Endothelial cell of umbilical vein (primary cell): Measurements from ENCODE around the gene ZNF664. TPM values are rescaled to one million over a fixed set of nuclear protein-coding genes. Genes with fewer than 3 reads are reported as not detected.

Experiments used
- BruUV-seq: library from RNA; stranded (reverse); fragments of 400-500 nt; replicated peaks from 2 replicates; lab custom pipeline; 2021; lab: Mats Ljungman, UMichigan
- CTCF ChIA-PET: fragments of 300-600, 350-600 bp; sonication (Branson Sonifier 250); formaldehyde crosslinking; loops from one replicate; lab custom pipeline; 2021; ENCODE audit warnings: antibody characterized with exemption, inconsistent platforms; lab: Charles Lee
- POLR2A ChIA-PET: fragments of 300-600, 350-600 bp; sonication (Branson Sonifier 250); formaldehyde crosslinking; loops from one replicate; lab custom pipeline; 2021; ENCODE audit warnings: antibody characterized with exemption, inconsistent platforms; lab: Charles Lee
- DNase-seq: peaks from one replicate; pipeline ENCODE4 v3.0.0-alpha.2; 2011; ENCODE audit warnings: low read depth, low spot score
- FAIRE-seq: peaks from 2 replicates; lab custom pipeline; 2011; peaks lifted over from hg19 to GRCh38; lab: Jason Lieb, UNC
- H2AFZ ChIP-seq: 2 replicates; pipeline ENCODE4 v1.6.0; 2012; ENCODE audit warnings: low read depth, low read length, control low read depth, inconsistent platforms
- H3K27ac ChIP-seq: 2 replicates; pipeline ENCODE4 v1.5.1; 2011; ENCODE audit warnings: low read depth, mild to moderate bottlenecking, control low read depth, low read length, moderate library complexity; ENCODE audit not compliant: insufficient read depth
- H3K27me3 ChIP-seq, 2 experiments: 2 replicates each; pipeline versions ENCODE4 v1.6.0 to v1.6.1; 2011; ENCODE audit warnings: low read length in 2 of 2, mixed read lengths in 1 of 2; ENCODE audit not compliant: control insufficient read depth in 2 of 2, insufficient read depth in 2 of 2
- H3K36me3 ChIP-seq, 2 experiments: 2 replicates in 1 of 2; 3 replicates in 1 of 2; pipeline ENCODE4 v1.5.1; 2011; ENCODE audit warnings: low read length in 2 of 2, mild to moderate bottlenecking in 1 of 2, moderate library complexity in 1 of 2; ENCODE audit not compliant: control insufficient read depth in 2 of 2, insufficient read depth in 2 of 2; ENCODE audit errors: extremely low read depth in 1 of 2
- H3K4me1 ChIP-seq: 3 replicates; pipeline ENCODE4 v1.5.1; 2011; ENCODE audit warnings: mild to moderate bottlenecking, low read length; ENCODE audit not compliant: control insufficient read depth, insufficient read depth; ENCODE audit errors: extremely low read depth
- H3K4me2 ChIP-seq: 2 replicates; pipeline ENCODE4 v1.6.1; 2011; ENCODE audit warnings: low read length, control low read depth, mixed read lengths; ENCODE audit not compliant: insufficient read depth
- H3K4me3 ChIP-seq, 3 experiments: fragments of 200-600 bp in 1 of 3; sonication (generic), shearing (Covaris generic) in 1 of 3; replicated peaks in 1 of 3; 2 replicates each; pipeline ENCODE4 v1.5.1; 2011 to 2016; ENCODE audit warnings: control low read depth in 3 of 3, low read length in 3 of 3, mild to moderate bottlenecking in 2 of 3, inconsistent platforms in 1 of 3, low read depth in 1 of 3, moderate library complexity in 1 of 3; ENCODE audit not compliant: insufficient read depth in 1 of 3
- H3K79me2 ChIP-seq: 2 replicates; pipeline ENCODE4 v1.6.0; 2012; ENCODE audit warnings: low read length, inconsistent platforms; ENCODE audit not compliant: control insufficient read depth, insufficient read depth
- H3K9ac ChIP-seq: replicated peaks from 2 replicates; pipeline ENCODE3; 2011; ENCODE audit warnings: low read length, control low read depth; ENCODE audit not compliant: insufficient read depth; ENCODE audit errors: extremely low read depth
- H3K9me1 ChIP-seq: replicated peaks from 3 replicates; pipeline ENCODE4 v1.6.0; 2011; ENCODE audit warnings: mild to moderate bottlenecking, low read length; ENCODE audit not compliant: control insufficient read depth, insufficient read depth; ENCODE audit errors: extremely low read depth
- H3K9me3 ChIP-seq: replicated peaks from 2 replicates; pipeline ENCODE4 v1.5.1; 2012; ENCODE audit warnings: low read length, inconsistent platforms; ENCODE audit not compliant: control insufficient read depth, insufficient read depth
- H4K20me1 ChIP-seq: replicated peaks from 2 replicates; pipeline ENCODE3; 2011; ENCODE audit warnings: mild to moderate bottlenecking, low read length; ENCODE audit not compliant: control insufficient read depth, insufficient read depth; ENCODE audit errors: extremely low read depth
- CTCF ChIP-seq, 2 donors: IDR thresholded peaks; 1 replicate in 1 of 2; 2 replicates in 1 of 2; pipeline ENCODE4 v1.5.1; 2011; ENCODE audit warnings: low read length in 2 of 2, mild to moderate bottlenecking in 2 of 2, moderate library complexity in 2 of 2, control low read depth in 1 of 2, inconsistent platforms in 1 of 2, low read depth in 1 of 2; ENCODE audit not compliant: insufficient read depth in 1 of 2; ENCODE audit errors: extremely low read depth in 1 of 2
- EZH2 ChIP-seq: IDR thresholded peaks from 2 replicates; pipeline ENCODE4 v1.6.1; 2012; ENCODE audit warnings: borderline replicate concordance, low read depth, mild to moderate bottlenecking, moderate library complexity, low read length, inconsistent platforms; ENCODE audit not compliant: severe bottlenecking
- FOS ChIP-seq: IDR thresholded peaks from 2 replicates; pipeline ENCODE4 v1.6.1; 2011; ENCODE audit warnings: mild to moderate bottlenecking, low read length, moderate library complexity, borderline replicate concordance; ENCODE audit not compliant: insufficient read depth
- GATA2 ChIP-seq: IDR thresholded peaks from 2 replicates; pipeline ENCODE4 v1.7.0; 2011; ENCODE audit warnings: low read depth, mild to moderate bottlenecking, moderate library complexity, mixed read lengths, low read length; ENCODE audit not compliant: insufficient read length, insufficient read depth
- JUN ChIP-seq: IDR thresholded peaks from 2 replicates; pipeline ENCODE4 v1.6.1; 2011; ENCODE audit warnings: borderline replicate concordance, low read depth; ENCODE audit not compliant: insufficient read length, insufficient read depth
- MAX ChIP-seq: IDR thresholded peaks from 2 replicates; pipeline ENCODE4 v1.6.1; 2011; ENCODE audit not compliant: insufficient read depth, insufficient read length
- MYC ChIP-seq: IDR thresholded peaks from one replicate; pipeline ENCODE4 v1.6.1; 2011; ENCODE audit warnings: mild to moderate bottlenecking, low read depth, low read length
- POLR2A ChIP-seq: IDR thresholded peaks from 2 replicates; pipeline ENCODE4 v1.6.1; 2012; ENCODE audit warnings: low read depth, mild to moderate bottlenecking, control low read depth, low read length
- POLR2AphosphoS5 ChIP-seq: IDR thresholded peaks from 2 replicates; pipeline ENCODE4 v1.6.1; 2012; ENCODE audit warnings: low read depth, mild to moderate bottlenecking, control low read depth, low read length, moderate library complexity; ENCODE audit not compliant: insufficient read depth
- dilution Hi-C: fragments of 300-500 bp; cut with MboI; formaldehyde crosslinking; loops from one replicate; pipeline ENCODE4 v1.15.0; 2019; ENCODE audit warnings: low sequenced_read_pairs; ENCODE audit not compliant: extremely low pct_ligation_motif_present
- intact Hi-C: fragments of 100-400 bp; cut with micrococcal nuclease; formaldehyde crosslinking; loops from one replicate; pipeline ENCODE4 v1.10.0; 2022
- polyA plus RNA-seq, 4 experiments: library from polyadenylated mRNA; depleted of rRNA in 3 of 4; stranded (reverse) in 3 of 4; unstranded in 1 of 4; fragments of >200 nt; gene quantifications; 2 replicates each; pipeline versions ENCODE4 v1.2.1 to v1.2.3, GENCODE V29; 2011 to 2012; ENCODE audit warnings: missing spikeins in 1 of 4
- total RNA-seq: library from RNA; stranded (reverse); gene quantifications from 2 replicates; pipeline ENCODE4 v1.2.3, GENCODE V29; 2021

The ZNF664 gene
- total and polyA plus RNA-seq, 2 donors (not counting 3 experiments of a cell fraction or from before 2014, with no cell fraction given), result 29.8 to 71.3 TPM

GRCh38 chr12:123958876-123959275 is 14.1 kb upstream of the ZNF664 start:
- Histone ChIP-seq H3K9ac (no peak overlapping the region), H3K4me3 (no peak overlapping the region), H3K4me2 (no peak overlapping the region), H3K4me1 (no peaks in the 10 kb centered on the region), H2AFZ (no peak overlapping the region), H3K79me2 (no peaks in the 10 kb centered on the region), H4K20me1 (no peaks in the 10 kb centered on the region), H3K27ac (no peak overlapping the region), H3K9me1 (no peaks in the 10 kb centered on the region), H3K27me3 (no peaks in the 10 kb centered on the region), H3K9me3 (no peaks in the 10 kb centered on the region), H3K36me3 (no peaks in the 10 kb centered on the region)
- CTCF ChIA-PET, result interaction anchor here (0.8 to 1.8 kb wide), 2 partner anchors 25 to 53 kb away, joined by 3 to 4 read pairs; no protein-coding TSS in a partner anchor
- FAIRE-seq (no peak), DNase-seq (no peak)
- dilution Hi-C loops, result no loop called here
- POLR2A ChIA-PET, result interaction anchor here (0.6 kb wide), 1 partner anchor 14 kb away, joined by 6 read pairs; the partner anchor contains the start of gene CCDC92
- no TSS peak for BruUV-seq
- intact Hi-C loops, result no loop called here
- TF ChIP-seq JUN (no peak), FOS (no peak), POLR2AphosphoS5 (no peak), CTCF (IDR thresholded peaks at IDR 0.05; ENCODE audit: extremely low read depth in 1 of 2, insufficient read depth in 1 of 2, low read depth in 1 of 2, low read length in 2 of 2) (no peak), MYC (no peak), GATA2 (no peak), EZH2 (no peak), MAX (no peak), POLR2A (no peak)
